Measurements from ENCODE around the gene ERBB3. TPM values are rescaled to one million over a fixed set of nuclear protein-coding genes. Genes with fewer than 3 reads are reported as not detected.
"Not testable (repeated sequence)": the region's sequence is repeated elsewhere in the genome, so short reads cannot be mapped to it uniquely, and the experiment has no call there.

ERBB3 gene
- 1 to 10 TPM; 7.1 to 8.1 TPM for total RNA-seq

GRCh38 chr12:56079723-56080555 lies at the start of gene ERBB3:
TSS of gene ERBB3 (plus strand) at chr12:56080165. CDS start at chr12:56080301, 136 bp downstream.
- POLR2A ChIA-PET = interaction anchor here (0.6 to 4.2 kb wide), 5 partner anchors 15 to 49 kb away, joined by 3 to 47 read pairs (median 4); partner anchors contain the start of genes ESYT1, PA2G4 and ZC3H10
- DNase-seq (peak; percentile 73), ATAC-seq (ENCODE audit: low read depth) (peak; percentile 78)
- H3K4me3 Mint-ChIP-seq = peak within 1 kb of the TSS; percentile 82
- H3K9me3 Mint-ChIP-seq = no peaks in the 10 kb centered on the region
- peak within 1 kb of the TSS; percentile 36 for H3K27ac Mint-ChIP-seq
- peaks cover 11% of the 10 kb centered on the region for H3K4me1 Mint-ChIP-seq
- no peaks in the 10 kb centered on the region for H3K36me3 Mint-ChIP-seq
- H3K27me3 Mint-ChIP-seq = peaks cover 26% of the 10 kb centered on the region

GRCh38 chr12:56031987-56032386 lies 48.0 kb upstream of the ERBB3 start:
- peak overlapping the region; percentile 1 for H3K4me3 Mint-ChIP-seq
- no peaks in the 10 kb centered on the region for H3K9me3 Mint-ChIP-seq
- H3K27me3 Mint-ChIP-seq = no peaks in the 10 kb centered on the region
- ATAC-seq (ENCODE audit: low read depth) (peak; percentile 37), DNase-seq (no peak)
- POLR2A ChIA-PET = interaction anchor here (1.2 kb wide), 1 partner anchor 104 kb away, joined by 5 read pairs; the partner anchor contains the start of gene PYM1
- H3K36me3 Mint-ChIP-seq = peaks cover 58% of the 10 kb centered on the region
- H3K4me1 Mint-ChIP-seq = peaks cover 49% of the 10 kb centered on the region
- peak overlapping the region; percentile 64 for H3K27ac Mint-ChIP-seq

GRCh38 chr12:56034586-56035332 lies 45.2 kb upstream of the ERBB3 start:
- Mint-ChIP-seq H3K4me1 (peaks cover 40% of the 10 kb centered on the region), H3K27me3 (no peaks in the 10 kb centered on the region), H3K9me3 (no peaks in the 10 kb centered on the region), H3K27ac (peak overlapping the region; percentile 75), H3K4me3 (peak overlapping the region; percentile 56), H3K36me3 (peaks cover 48% of the 10 kb centered on the region)
- ATAC-seq (ENCODE audit: low read depth) (peak; percentile 66), DNase-seq (peak; percentile 54)
- POLR2A ChIA-PET = interaction anchor here (0.6 kb wide), 1 partner anchor 61 kb away, joined by 3 read pairs; the partner anchor contains the start of gene RAB5B

GRCh38 chr12:56037161-56037560 lies 42.8 kb upstream of the ERBB3 start:
- no peak for DNase-seq
- peaks cover 39% of the 10 kb centered on the region for H3K4me1 Mint-ChIP-seq
- ATAC-seq (ENCODE audit: low read depth) = no peak
- no peaks in the 10 kb centered on the region for H3K9me3 Mint-ChIP-seq
- H3K4me3 Mint-ChIP-seq = no peak overlapping the region
- POLR2A ChIA-PET = interaction anchor here (0.6 to 0.7 kb wide), 2 partner anchors 9 to 305 kb away, joined by 3 read pairs; no protein-coding TSS in a partner anchor
- peak overlapping the region; percentile 44 for H3K27ac Mint-ChIP-seq
- H3K36me3 Mint-ChIP-seq = peaks cover 37% of the 10 kb centered on the region
- no peaks in the 10 kb centered on the region for H3K27me3 Mint-ChIP-seq

- Mint-ChIP-seq H3K36me3 (peaks cover 35% of the 10 kb centered on the region), H3K27ac (no peak overlapping the region), H3K27me3 (no peaks in the 10 kb centered on the region), H3K4me1 (peaks cover 38% of the 10 kb centered on the region), H3K9me3 (no peaks in the 10 kb centered on the region), H3K4me3 (no peak overlapping the region)
- DNase-seq = no peak
- POLR2A ChIA-PET = no interaction called here
- no peak for ATAC-seq (ENCODE audit: low read depth)
These were observed 41.8 kb upstream of the ERBB3 start for GRCh38 chr12:56038022-56038655.

- H3K36me3 Mint-ChIP-seq = peaks cover 33% of the 10 kb centered on the region
- no peak for ATAC-seq (ENCODE audit: low read depth)
- POLR2A ChIA-PET = interaction anchor here (0.5 to 2.4 kb wide), 9 partner anchors 19 to 222 kb away, joined by 3 to 18 read pairs (median 6); partner anchors contain the start of genes DNAJC14, IKZF4, ORMDL2 and PA2G4
- peak overlapping the region; percentile 94 for H3K27ac Mint-ChIP-seq
- DNase-seq = no peak
- no peaks in the 10 kb centered on the region for H3K27me3 Mint-ChIP-seq
- no peaks in the 10 kb centered on the region for H3K9me3 Mint-ChIP-seq
- no peak overlapping the region for H3K4me3 Mint-ChIP-seq
- H3K4me1 Mint-ChIP-seq = peaks cover 36% of the 10 kb centered on the region
These were observed 39.8 kb upstream of the ERBB3 start for GRCh38 chr12:56040151-56040550.

- DNase-seq = no peak
- H3K4me3 Mint-ChIP-seq = peak overlapping the region; percentile 93
- peaks cover 25% of the 10 kb centered on the region for H3K36me3 Mint-ChIP-seq
- POLR2A ChIA-PET = interaction anchor here (0.5 to 2.4 kb wide), 8 partner anchors 20 to 223 kb away, joined by 3 to 18 read pairs (median 6); partner anchors contain the start of genes IKZF4, ORMDL2, PA2G4 and RAB5B
- no peak for ATAC-seq (ENCODE audit: low read depth)
- H3K4me1 Mint-ChIP-seq = peaks cover 28% of the 10 kb centered on the region
- H3K27ac Mint-ChIP-seq = peak overlapping the region; percentile 94
- no peaks in the 10 kb centered on the region for H3K27me3 Mint-ChIP-seq
- no peaks in the 10 kb centered on the region for H3K9me3 Mint-ChIP-seq
These were observed 38.9 kb upstream of the ERBB3 start for GRCh38 chr12:56040963-56041551.

- Mint-ChIP-seq H3K36me3 (peaks cover 20% of the 10 kb centered on the region), H3K4me1 (peaks cover 33% of the 10 kb centered on the region), H3K4me3 (peak within 1 kb of the TSS; percentile 93), H3K27me3 (no peaks in the 10 kb centered on the region), H3K9me3 (no peaks in the 10 kb centered on the region), H3K27ac (peak within 1 kb of the TSS; percentile 94)
- POLR2A ChIA-PET = interaction anchor here (1.4 to 2.4 kb wide), 5 partner anchors 20 to 224 kb away, joined by 3 to 18 read pairs (median 9); partner anchors contain the start of genes IKZF4, ORMDL2, PA2G4 and RAB5B
- ATAC-seq (ENCODE audit: low read depth) (peak; percentile 94), DNase-seq (peak; percentile 85)
These were observed 38.2 kb upstream of the ERBB3 start, which contains the start of gene RPS26 for GRCh38 chr12:56041552-56042429. TSS of gene RPS26 (plus strand) at chr12:56041918. CDS start at chr12:56042167, 249 bp downstream.

DNA sequence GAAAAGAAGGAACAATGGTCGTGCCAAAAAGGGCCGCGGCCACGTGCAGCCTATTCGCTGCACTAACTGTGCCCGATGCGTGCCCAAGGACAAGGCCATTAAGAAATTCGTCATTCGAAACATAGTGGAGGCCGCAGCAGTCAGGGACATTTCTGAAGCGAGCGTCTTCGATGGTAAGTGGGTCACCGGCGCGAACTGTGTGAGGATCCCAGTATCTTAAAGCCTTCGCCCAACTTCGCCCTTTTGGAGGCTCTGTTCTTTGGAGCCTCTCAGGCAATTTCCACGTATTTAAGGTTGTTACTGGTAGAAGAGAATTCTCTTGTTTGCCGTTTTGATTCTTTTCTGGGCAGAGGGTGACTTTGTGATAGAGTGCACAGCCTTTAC lies 37.5 kb upstream of the ERBB3 start:
- H3K9me3 Mint-ChIP-seq; ATAC-seq (ENCODE audit: low read depth); H3K27me3 Mint-ChIP-seq; DNase-seq; POLR2A ChIA-PET: not testable (repeated sequence)
- peak overlapping the region; percentile 94 for H3K27ac Mint-ChIP-seq
- peaks cover 17% of the 10 kb centered on the region for H3K36me3 Mint-ChIP-seq
- peaks cover 34% of the 10 kb centered on the region for H3K4me1 Mint-ChIP-seq
- H3K4me3 Mint-ChIP-seq = peak overlapping the region; percentile 93

GRCh38 chr12:56042843-56043242 lies 37.1 kb upstream of the ERBB3 start:
- peaks cover 15% of the 10 kb centered on the region for H3K36me3 Mint-ChIP-seq

DNA sequence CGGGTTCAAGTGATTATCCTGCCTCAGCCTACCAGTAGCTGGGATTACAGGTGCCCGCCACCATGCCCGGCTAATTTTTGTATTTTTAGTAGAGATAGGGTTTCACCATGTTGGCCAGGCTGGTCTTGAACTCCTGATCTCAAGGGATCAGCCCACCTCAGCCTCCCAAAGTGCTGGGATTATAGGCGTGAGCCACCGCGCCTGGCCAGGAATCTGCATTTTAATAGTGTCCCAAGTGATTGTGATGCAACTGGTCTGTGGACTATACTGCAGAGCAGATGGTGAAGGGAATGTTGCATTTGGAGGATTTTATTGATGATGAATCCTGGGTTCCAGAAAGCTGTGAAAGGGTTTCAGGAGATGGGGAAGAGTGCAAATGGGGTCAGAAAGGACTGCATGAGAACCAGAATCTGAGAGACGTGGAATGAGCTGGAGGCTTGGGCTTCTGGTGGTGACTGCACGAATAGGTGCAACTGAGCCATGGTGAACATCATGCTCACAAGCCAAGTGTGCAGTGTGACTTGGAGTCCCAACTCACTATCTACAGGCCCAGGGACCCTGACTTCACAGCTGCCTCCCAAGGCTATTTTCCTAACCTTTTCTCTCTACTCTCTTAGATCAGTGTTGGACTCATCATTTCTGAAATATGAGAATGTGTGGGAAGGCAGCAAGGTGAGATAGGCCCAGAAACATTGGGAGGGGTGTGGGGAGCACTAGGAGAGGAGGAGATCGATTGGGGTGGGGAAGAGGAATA lies 33.8 kb upstream of the ERBB3 start:
- DNase-seq = no peak
- Mint-ChIP-seq H3K9me3 (no peaks in the 10 kb centered on the region), H3K4me3 (no peak overlapping the region), H3K36me3 (peaks cover 11% of the 10 kb centered on the region), H3K4me1 (peaks cover 22% of the 10 kb centered on the region), H3K27me3 (no peaks in the 10 kb centered on the region), H3K27ac (peak overlapping the region; percentile 55)
- no peak for ATAC-seq (ENCODE audit: low read depth)
- POLR2A ChIA-PET = interaction anchor here (0.7 to 4.6 kb wide), 8 partner anchors 54 to 308 kb away, joined by 3 to 23 read pairs (median 6); partner anchors contain the start of genes PA2G4, RPL41, SMARCC2 and ZC3H10

More at GRCh38 chr12:56042843-56043242, 37.1 kb upstream of the ERBB3 start:
- POLR2A ChIA-PET = no interaction called here
- H3K9me3 Mint-ChIP-seq = no peaks in the 10 kb centered on the region
- H3K4me3 Mint-ChIP-seq = peak overlapping the region; percentile 93
- DNase-seq = no peak
- no peak for ATAC-seq (ENCODE audit: low read depth)
- peak overlapping the region; percentile 94 for H3K27ac Mint-ChIP-seq
- H3K4me1 Mint-ChIP-seq = peaks cover 31% of the 10 kb centered on the region
- no peaks in the 10 kb centered on the region for H3K27me3 Mint-ChIP-seq

All from activated naive CD8-positive, alpha-beta T cell treated with anti-CD3 and anti-CD28 coated beads, Interleukin-2, amount 10 ng/mL, durations not matched to agents 7 days and 5 days (primary cell).